Esophagus mucosa (tissue), 1 donor: Measurements from ENCODE around the gene COL4A3. TPM values are rescaled to one million over a fixed set of nuclear protein-coding genes. Genes with fewer than 3 reads are reported as not detected.
A peak's percentile ranks its signal among the peaks of the same experiment; 100 is the strongest.
"Not testable (repeated sequence)": the region's sequence is repeated elsewhere in the genome, so short reads cannot be mapped to it uniquely, and the experiment has no call there.

Experiments
- ATAC-seq: fragments of 200-7000 bp; cut with Tn5 transposase; one replicate; pipeline ENCODE4 v1.9.1; 2020
- total RNA-seq: library from RNA; stranded (reverse); gene quantifications from one replicate; pipeline ENCODE4 v1.2.4, GENCODE V29; 2023
- donor health status: DM: yes; HTN: yes; CAD: no.

Gene COL4A3
- total RNA-seq, 1 donor from 2014 or later, result 0.76 TPM

GRCh38 chr2:227219312-227220105, 55.1 kb downstream of the COL4A3 start:
- no peak for ATAC-seq

DNA sequence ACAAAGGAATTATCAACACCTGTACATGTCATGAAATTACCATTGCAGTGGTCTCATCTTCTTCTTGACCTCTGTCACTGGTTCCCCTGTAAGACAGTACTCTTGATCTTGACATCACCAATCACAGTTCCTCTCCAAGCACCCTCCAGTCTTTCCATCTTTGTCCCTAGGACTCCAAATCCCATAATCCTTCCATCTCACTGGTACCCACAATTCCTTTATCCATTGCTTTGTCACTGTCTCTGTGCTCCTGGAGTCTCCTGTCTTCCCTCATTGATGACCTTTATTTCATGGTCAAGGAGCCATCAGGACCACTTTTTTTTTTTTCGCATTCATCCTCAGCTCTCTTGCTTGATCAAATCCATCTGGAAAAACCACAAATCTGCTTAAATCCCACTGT, 56.7 kb downstream of the COL4A3 start:
- no peak for ATAC-seq

GRCh38 chr2:227222292-227222691, 57.9 kb downstream of the COL4A3 start:
- ATAC-seq, result no peak

- not testable (repeated sequence) for ATAC-seq
These were observed 61.2 kb downstream of the COL4A3 start for GRCh38 chr2:227225641-227226040.

GRCh38 chr2:227228061-227228667, 63.7 kb downstream of the COL4A3 start:
- peak; percentile 54 for ATAC-seq

DNA sequence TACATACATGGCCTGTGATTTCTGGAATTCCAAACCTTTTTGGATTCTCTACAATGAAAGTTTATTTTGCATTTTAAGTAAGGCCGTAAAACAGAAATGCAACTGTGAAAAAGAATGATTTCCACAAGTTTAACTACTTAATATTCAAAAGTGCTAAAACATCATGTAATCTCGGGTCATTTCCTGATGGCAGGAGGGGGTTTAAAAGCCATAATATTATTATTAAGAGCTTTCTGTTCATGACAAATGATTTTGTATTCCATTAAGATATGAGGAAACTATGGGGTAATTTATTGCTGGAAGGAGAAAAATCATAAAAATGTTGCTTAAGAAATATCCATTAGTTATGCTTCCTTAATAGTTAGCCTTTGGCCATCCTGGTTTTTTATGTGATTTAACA, 65.7 kb downstream of the COL4A3 start:
- no peak for ATAC-seq

GRCh38 chr2:227234429-227234828, 70.0 kb downstream of the COL4A3 start:
- ATAC-seq, result no peak

- no peak for ATAC-seq
These were observed 73.4 kb downstream of the COL4A3 start for GRCh38 chr2:227237786-227238185.

DNA sequence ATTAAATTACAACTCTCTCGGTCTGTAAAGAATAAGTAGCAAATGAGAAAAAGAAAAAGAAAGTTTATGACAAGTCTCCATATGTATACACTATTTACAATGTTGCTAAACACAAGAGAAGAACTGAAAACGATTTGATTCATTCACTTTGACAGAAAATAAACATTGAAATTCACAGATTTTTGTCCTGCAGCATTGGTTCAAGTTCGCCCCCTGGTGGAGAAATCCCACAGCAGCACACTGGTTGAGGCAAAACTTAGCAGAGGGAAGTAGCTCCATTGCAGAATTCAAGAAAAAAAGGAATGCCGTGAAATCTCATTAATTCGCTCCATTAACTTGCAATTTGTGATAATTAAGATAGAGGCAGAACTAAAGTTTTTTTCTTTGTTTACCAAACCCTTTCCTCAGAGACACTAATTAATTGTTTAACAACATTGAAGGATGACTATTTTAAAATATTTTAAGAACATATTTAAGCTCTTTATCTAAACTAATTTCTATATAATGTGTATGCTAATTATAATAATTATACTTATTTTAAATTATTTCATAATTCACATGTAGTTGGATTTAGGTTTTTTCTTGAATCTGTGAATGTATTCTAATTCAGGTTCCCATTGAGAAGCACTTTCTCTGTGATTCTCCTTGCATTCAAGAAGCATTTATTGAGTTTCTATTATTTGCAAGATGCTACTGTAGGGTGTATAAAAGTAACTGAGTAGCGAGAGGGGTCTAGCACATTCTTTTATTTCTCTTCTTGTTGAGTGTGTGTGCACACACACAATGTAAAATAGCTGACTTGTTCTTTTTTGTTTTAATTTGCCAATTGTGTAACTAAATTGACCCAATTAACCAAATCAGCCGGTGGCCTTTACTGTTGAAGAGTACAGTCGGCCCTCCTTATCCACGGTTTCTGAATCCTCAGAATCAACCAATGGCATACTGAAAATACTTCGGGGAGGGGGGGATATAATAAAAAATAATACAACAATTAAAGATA, 74.1 kb downstream of the COL4A3 start:
- peak; percentile 37 for ATAC-seq

- no peak for ATAC-seq
These were observed 76.6 kb downstream of the COL4A3 start for GRCh38 chr2:227241005-227241404.

GRCh38 chr2:227248876-227249275, 84.5 kb downstream of the COL4A3 start:
- no peak for ATAC-seq

DNA sequence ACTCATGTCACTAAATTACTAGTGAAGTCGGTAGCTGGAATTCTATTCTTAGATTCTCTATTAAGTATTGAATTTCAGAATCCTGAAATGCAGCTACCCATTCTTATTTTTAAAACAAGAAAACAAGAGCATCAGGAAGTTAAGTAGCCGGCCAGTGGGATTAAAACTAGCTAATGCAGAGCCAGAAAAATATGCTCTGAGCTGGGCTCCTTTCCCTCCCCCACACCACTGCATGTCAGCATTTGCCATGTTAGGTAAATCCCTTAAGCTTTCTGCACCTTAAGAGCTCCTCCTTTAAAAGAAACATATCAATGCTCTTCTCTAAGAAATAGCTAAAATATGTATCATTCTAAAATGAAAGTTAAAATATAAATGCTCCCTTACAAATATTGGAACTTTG, 88.4 kb downstream of the COL4A3 start:
- ATAC-seq, result no peak

GRCh38 chr2:227256605-227257004, 92.2 kb downstream of the COL4A3 start:
- no peak for ATAC-seq

GRCh38 chr2:227257820-227258219, 93.4 kb downstream of the COL4A3 start:
- ATAC-seq, result no peak

- no peak for ATAC-seq
These were observed 95.6 kb downstream of the COL4A3 start for GRCh38 chr2:227260041-227260440.

DNA sequence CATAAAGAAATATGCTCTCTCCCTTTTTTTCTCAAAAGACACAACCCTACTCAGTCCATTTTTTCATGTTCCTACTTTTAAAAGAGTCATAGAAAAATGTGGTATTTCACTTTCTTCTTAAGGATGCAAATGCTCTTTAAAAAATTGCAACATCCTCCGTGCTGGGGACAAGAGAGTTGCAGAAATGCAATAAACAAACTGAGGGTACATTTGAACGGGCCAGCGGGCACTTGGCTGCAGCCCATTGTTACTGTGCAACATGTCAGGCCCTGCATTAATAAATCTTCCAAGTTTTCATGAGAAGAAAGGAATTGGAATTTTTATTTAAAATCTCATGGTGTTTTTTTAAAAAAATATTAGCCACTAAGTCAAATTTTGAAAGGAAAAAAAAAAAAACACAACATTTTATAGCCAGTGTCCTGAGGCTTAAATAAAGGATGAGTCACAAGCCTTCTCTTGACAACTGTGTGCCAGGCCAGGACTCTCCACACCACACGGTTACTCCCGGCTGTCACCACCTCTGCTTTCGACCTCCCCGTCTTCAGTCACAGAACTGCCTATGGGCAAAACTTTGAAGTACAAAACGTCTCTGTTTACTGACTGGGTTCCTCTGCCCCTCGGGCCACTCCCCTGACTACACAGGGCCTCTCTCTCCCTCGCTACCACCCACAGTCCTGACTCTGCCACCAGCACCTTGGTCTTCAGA, 103.1 kb downstream of the COL4A3 start:
- ATAC-seq, result no peak

GRCh38 chr2:227280895-227281294, 116.5 kb downstream of the COL4A3 start:
- no peak for ATAC-seq

DNA sequence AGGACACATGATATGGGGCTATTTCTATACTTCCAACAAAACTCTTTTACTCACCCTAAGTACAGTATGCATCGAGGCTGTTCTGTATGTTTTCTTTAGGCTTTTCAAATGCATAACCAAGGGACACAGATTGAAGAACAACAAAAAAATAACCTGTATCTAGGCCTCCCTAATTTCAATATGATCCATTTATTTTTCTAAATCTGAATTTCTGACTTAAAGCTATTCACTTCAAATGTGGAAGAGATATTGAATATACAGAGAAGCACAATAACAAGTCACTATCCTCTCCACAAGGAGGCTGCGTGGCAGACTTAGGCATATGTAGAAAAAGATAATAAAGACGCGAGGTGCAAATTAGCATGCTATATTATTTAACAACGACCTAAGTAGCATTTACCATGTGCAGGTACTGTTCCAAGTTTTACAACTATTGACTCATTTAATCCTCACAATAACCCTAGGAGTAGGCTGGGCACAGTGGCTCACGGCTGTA, 121.4 kb downstream of the COL4A3 start:
- ATAC-seq, result no peak

- no peak for ATAC-seq
These were observed 123.3 kb downstream of the COL4A3 start for GRCh38 chr2:227287771-227288170.

DNA sequence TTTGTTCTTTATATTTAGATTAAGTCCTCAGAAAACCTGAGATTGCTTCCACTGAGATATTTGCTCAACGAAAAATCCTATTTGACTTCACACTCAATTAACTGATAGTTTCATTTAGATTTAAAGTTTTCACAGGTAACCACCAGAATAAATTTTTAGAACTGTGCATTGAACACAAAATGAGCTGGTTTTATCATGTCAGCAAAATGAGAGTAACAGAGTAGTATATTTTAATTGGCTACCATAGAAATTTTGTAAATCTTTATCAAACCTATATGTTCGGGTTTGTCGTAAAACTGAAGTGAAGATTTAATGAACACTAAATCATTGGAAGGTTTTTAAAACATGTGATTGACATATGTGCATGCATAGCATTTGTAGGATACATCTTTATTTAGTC, 127.9 kb downstream of the COL4A3 start:
- ATAC-seq, result no peak

- ATAC-seq, result no peak
These were observed 129.1 kb downstream of the COL4A3 start for GRCh38 chr2:227293531-227293930.

GRCh38 chr2:227295806-227296205, 131.4 kb downstream of the COL4A3 start:
- no peak for ATAC-seq
